Thyroid gland (tissue), 4 donors: Measurements from ENCODE around the gene TBC1D22A. TPM values are rescaled to one million over a fixed set of nuclear protein-coding genes. Genes with fewer than 3 reads are reported as not detected.
A peak's percentile ranks its signal among the peaks of the same experiment; 100 is the strongest.

Experiments
- DNase-seq, 2 donors: peaks; one replicate each; pipeline ENCODE4 v3.0.0-alpha.2; 2019
- H3K27ac ChIP-seq, 3 donors: fragments of 200-600 bp; sonication (generic); 1 replicate in 2 of 3; 2 replicates in 1 of 3; pipeline ENCODE4 v1.5.1; 2016 to 2019; ENCODE audit warnings: mild to moderate bottlenecking in 1 of 3, moderate library complexity in 1 of 3
- H3K27me3 ChIP-seq: fragments of 200-600 bp; sonication (generic); one replicate; pipeline ENCODE4 v1.5.1; 2019
- H3K36me3 ChIP-seq, 2 donors: fragments of 200-600 bp; sonication (generic); one replicate each; pipeline ENCODE4 v1.5.1; 2016 to 2019
- H3K4me1 ChIP-seq, 2 donors: fragments of 200-600 bp; sonication (generic); one replicate each; pipeline ENCODE4 v1.5.1; 2017 to 2019
- H3K4me3 ChIP-seq, 3 donors: fragments of 200-600 bp; sonication (generic); replicated peaks in 1 of 3; 1 replicate in 2 of 3; 2 replicates in 1 of 3; pipeline ENCODE4 v1.5.1; 2016; ENCODE audit warnings: mild to moderate bottlenecking in 1 of 3
- H3K9me3 ChIP-seq: fragments of 200-600 bp; sonication (generic); one replicate; pipeline ENCODE4 v1.5.1; 2017
- POLR2A ChIP-seq, 2 donors: fragments of 450-650 bp; IDR thresholded peaks; one replicate each; pipeline ENCODE4 v1.6.1; 2017; ENCODE audit warnings: antibody characterized with exemption in 2 of 2, mild to moderate bottlenecking in 2 of 2, moderate library complexity in 1 of 2
- WGBS, 2 donors: methylation state at CpG; one replicate each; pipeline ENCODE4 v1.1.5; 2017; 5-methylcytosine and 5-hydroxymethylcytosine counted together
- intact Hi-C: fragments of 100-400 bp; cut with DNase I; formaldehyde crosslinking; loops from one replicate; pipeline ENCODE4 v1.15.1; 2023
- total RNA-seq, 4 donors: library from RNA; depleted of rRNA; stranded (reverse); fragments of >200 nt; gene quantifications; one replicate each; pipeline ENCODE4 v1.2.3, GENCODE V29; 2016
- TF ChIP-seq, protein P1 (sequence below), 6 experiments: fragments of 200-600 bp in 3 of 6; fragments of 450-650 bp in 3 of 6; sonication (generic) in 3 of 6; IDR thresholded peaks; one replicate each; pipeline ENCODE4 v1.5.1; 2016 to 2019; ENCODE audit warnings: antibody characterized with exemption in 6 of 6, mild to moderate bottlenecking in 2 of 6, inconsistent platforms in 1 of 6, moderate library complexity in 1 of 6

TBC1D22A gene
- total RNA-seq, 4 donors from 2014 or later = 26.7 to 34.6 (median 33.2) TPM

DNA sequence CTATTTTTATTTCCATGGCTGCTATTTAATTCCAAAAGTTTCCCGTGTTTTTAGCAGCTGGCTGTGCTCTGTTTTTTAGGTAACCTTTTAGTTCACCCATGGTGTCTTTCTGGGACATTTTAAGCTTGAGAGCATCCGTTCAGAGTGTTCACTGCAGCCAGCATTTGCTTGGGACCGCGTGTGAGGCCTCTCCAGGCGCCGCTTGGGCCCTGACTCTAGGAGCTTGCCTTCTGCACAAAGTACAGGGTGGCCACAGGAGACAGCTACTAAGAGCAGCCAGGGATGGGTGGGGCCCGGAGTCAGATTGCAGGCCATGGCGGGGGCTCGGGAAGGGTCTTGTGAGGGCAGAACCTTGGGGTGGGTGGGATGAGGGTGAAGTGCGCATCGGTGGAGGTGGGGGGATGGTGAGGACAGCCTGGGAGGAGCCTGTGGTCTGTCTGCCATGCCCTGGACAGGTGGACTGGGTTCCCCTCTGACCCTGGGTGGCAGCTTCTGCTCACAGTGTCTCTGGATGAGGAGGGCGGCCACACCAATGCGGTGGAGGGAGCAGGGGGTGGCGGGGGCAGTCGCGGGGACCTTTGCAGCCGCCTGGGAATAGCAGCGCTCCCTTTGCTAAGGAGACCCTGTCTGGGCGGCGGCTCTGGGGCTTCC lies 288.1 kb downstream of the TBC1D22A start:
- peaks cover 6 to 19% of the 10 kb centered on the region in 2 donors for H3K4me1 ChIP-seq
- H3K27ac ChIP-seq = peak overlapping the region in 1 of 3 donors; percentile 77
- TF ChIP-seq, protein P1, sequence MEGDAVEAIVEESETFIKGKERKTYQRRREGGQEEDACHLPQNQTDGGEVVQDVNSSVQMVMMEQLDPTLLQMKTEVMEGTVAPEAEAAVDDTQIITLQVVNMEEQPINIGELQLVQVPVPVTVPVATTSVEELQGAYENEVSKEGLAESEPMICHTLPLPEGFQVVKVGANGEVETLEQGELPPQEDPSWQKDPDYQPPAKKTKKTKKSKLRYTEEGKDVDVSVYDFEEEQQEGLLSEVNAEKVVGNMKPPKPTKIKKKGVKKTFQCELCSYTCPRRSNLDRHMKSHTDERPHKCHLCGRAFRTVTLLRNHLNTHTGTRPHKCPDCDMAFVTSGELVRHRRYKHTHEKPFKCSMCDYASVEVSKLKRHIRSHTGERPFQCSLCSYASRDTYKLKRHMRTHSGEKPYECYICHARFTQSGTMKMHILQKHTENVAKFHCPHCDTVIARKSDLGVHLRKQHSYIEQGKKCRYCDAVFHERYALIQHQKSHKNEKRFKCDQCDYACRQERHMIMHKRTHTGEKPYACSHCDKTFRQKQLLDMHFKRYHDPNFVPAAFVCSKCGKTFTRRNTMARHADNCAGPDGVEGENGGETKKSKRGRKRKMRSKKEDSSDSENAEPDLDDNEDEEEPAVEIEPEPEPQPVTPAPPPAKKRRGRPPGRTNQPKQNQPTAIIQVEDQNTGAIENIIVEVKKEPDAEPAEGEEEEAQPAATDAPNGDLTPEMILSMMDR (IDR thresholded peaks at IDR 0.05) = no peak
- intact Hi-C loops = no loop called here
- H3K9me3 ChIP-seq = no peaks in the 10 kb centered on the region
- no peaks in the 10 kb centered on the region for H3K36me3 ChIP-seq
- H3K27me3 ChIP-seq = no peaks in the 10 kb centered on the region
- WGBS, 2 donors = 80 to 93% methylated on average over 18 to 20 of the region's 20 CpGs
- no peak overlapping the region for H3K4me3 ChIP-seq
- no peak for DNase-seq

DNA sequence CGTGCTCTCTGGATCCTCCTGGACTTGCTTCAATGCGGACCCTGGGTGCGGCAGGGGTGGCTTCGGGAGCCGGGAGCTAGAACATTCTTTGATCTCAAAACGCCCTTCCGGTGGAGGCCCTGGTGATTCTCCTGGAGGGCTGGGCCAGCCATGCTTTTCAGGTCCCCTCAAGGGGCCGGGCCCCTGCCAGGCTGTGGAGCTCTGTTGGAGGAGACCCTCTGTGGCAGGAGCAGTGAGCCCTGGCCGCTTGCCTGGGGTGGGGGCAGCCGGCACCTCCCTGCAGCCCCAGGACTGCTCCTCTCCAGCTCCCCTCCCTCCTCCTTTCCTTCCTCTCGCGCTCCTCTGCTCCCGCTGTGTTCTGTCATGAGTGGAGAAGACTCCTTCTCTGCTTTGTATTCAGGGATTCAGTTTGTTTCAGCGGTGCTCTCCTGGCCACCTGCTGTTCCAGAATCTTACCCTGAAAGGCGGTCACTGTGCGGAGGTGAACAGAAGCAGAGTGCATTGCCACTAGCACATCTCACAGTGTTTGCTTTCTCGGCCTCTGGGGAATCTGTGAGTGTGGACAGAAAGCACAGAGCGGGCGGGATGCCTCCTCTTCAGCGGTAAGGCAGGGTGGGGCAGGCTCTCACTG lies 289.1 kb downstream of the TBC1D22A start:
- intact Hi-C loops = no loop called here
- Histone ChIP-seq H3K4me1 (peaks cover 6 to 19% of the 10 kb centered on the region in 2 donors), H3K27me3 (no peaks in the 10 kb centered on the region), H3K4me3 (no peak overlapping the region), H3K27ac (peak overlapping the region in 2 of 3 donors; percentile 11 to 77), H3K9me3 (no peaks in the 10 kb centered on the region), H3K36me3 (no peaks in the 10 kb centered on the region)
- TF ChIP-seq POLR2A (IDR thresholded peaks at IDR 0.05) = no peak
- TF ChIP-seq, protein P1 (IDR thresholded peaks at IDR 0.05) = no peak
- peak; percentile 29 to 61 for DNase-seq
- 42 to 45% methylated on average over 18 to 20 of the region's 20 CpGs for WGBS, 2 donors

DNA sequence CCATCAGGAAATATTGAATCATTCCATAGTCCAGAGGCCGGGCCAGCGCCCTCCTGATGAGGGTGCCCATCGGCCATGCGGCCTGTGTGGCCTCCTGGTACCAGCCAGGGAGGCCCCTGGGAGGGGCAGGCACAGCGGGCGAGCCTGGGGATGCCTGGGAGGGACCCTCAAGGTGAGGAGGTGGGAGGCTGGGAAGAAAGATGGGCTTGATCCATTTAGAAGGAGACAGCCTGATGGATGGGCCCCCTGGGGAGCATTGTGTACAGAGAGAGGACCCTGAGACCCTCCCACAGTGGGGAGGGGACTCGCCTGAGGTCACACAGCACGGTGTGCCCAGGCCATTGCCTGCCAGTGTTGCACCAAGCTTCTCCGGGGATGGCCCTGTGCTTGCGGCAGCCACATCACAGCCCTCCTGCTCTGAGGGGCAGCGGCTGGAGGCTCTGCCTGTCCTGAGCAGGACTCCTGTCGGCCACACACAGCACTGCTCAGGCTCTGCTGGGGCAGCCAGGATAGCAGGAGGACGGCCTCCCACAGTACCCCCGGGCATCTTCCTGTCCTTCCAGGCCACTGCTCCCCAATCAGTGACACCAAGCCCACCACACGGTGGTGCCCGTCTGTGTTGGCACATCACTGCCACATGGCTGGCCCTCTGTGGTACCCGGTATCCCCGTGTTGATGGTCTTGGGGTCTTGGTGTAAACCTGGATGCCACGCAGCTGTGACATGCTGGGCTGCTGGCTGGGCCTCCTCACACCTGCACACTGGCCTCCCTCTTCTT lies 290.0 kb downstream of the TBC1D22A start:
- H3K4me1 ChIP-seq = peaks cover 6 to 19% of the 10 kb centered on the region in 2 donors
- H3K27me3 ChIP-seq = no peaks in the 10 kb centered on the region
- H3K9me3 ChIP-seq = no peaks in the 10 kb centered on the region
- peak overlapping the region in 1 of 3 donors; percentile 77 for H3K27ac ChIP-seq
- intact Hi-C loops = no loop called here
- no peak for DNase-seq
- H3K36me3 ChIP-seq = no peaks in the 10 kb centered on the region
- H3K4me3 ChIP-seq = no peak overlapping the region
- 93 to 95% methylated on average over 10 to 11 of the region's 19 CpGs for WGBS, 2 donors
- TF ChIP-seq, protein P1 (IDR thresholded peaks at IDR 0.05) = no peak
- TF ChIP-seq POLR2A (IDR thresholded peaks at IDR 0.05) = no peak

DNA sequence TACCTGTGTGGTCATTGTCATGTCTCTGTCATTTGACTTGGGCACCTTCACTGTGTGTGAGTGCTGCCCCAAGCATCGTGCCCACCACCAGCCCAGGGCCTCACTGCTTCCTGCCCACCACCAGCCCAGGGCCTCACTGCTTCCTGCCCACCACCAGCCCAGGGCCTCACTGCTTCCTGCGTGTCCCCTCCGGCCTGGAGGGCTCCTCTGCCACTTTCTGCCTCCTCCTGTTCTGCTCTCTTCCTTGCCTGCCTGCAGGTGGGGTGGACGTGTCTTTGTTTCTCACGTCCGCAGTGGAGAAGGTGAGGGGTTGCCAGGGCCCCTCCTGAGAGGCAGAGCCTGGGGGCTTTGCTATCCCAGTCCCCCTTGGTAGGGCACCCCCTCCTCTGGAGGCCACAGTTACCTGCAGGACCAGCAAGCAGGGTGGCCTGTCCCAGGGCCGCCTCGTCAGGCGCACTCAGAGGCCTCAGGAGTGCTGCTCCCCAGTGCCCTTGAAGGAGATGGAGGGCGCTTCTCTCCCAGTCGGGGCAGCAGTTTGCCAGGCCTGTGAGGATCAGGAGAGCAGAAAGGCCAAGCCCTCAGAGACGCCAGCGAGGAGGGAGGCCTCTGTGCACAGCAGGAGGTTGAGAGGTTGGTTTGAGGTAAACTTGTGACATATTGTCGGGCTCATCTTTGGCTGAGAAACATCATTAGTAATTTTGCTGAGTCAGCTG lies 290.7 kb downstream of the TBC1D22A start:
- H3K4me3 ChIP-seq = no peak overlapping the region
- intact Hi-C loops = no loop called here
- no peak for DNase-seq
- no peaks in the 10 kb centered on the region for H3K9me3 ChIP-seq
- H3K27ac ChIP-seq = no peak overlapping the region
- peaks cover 6 to 19% of the 10 kb centered on the region in 2 donors for H3K4me1 ChIP-seq
- 77 to 89% methylated on average over 9 to 13 of the region's 14 CpGs for WGBS, 2 donors
- no peaks in the 10 kb centered on the region for H3K27me3 ChIP-seq
- TF ChIP-seq, protein P1 (IDR thresholded peaks at IDR 0.05) = no peak
- TF ChIP-seq POLR2A (IDR thresholded peaks at IDR 0.05) = no peak
- H3K36me3 ChIP-seq = no peaks in the 10 kb centered on the region
